Spleen (tissue), 7 donors: ENCODE results near the gene ADAM8.

Experiments
- CTCF ChIP-seq, 11 experiments: fragments of 200-600 bp in 7 of 11; fragments of 450-650 bp in 4 of 11; sonication (generic) in 4 of 11; IDR thresholded peaks in 8 of 11; conservative IDR thresholded peaks in 3 of 11; 1 replicate in 7 of 11; 2 replicates in 4 of 11; pipeline versions ENCODE4 v1.4.0 to v1.8.0; 2016 to 2021; ENCODE audit warnings: antibody characterized with exemption in 11 of 11, inconsistent platforms in 4 of 11, mild to moderate bottlenecking in 1 of 11
- POLR2A ChIP-seq, 3 donors: fragments of 450-650 bp; IDR thresholded peaks; one replicate each; pipeline ENCODE4 v1.5.1; 2017; ENCODE audit warnings: antibody characterized with exemption in 3 of 3, mild to moderate bottlenecking in 1 of 3
- donor health status: DM: no; HTN: no; CAD: no; lungs with moderate emphysema.
- donor health status: DM: no; HTN: no; CAD: no.
- donor health status: DM: no; HTN: no; CAD: no.

GRCh38 chr10:133226251-133226808, 50.3 kb downstream of the ADAM8 start:
- TF ChIP-seq CTCF (IDR thresholded peaks at IDR 0.05 in 8 of 11, conservative IDR thresholded peaks at IDR 0.05 in 3 of 11) (no peak), POLR2A (IDR thresholded peaks at IDR 0.05) (no peak)
